GM11168 (cell line): ENCODE results near the gene ZFHX3.

Experiments
- in situ Hi-C: fragments of 300-500 bp; cut with MboI; formaldehyde crosslinking; loops from one replicate; pipeline ENCODE4 v1.12.0; 2022; ENCODE audit warnings: low sequenced_read_pairs; ENCODE audit not compliant: unreplicated experiment

The ZFHX3 gene

DNA sequence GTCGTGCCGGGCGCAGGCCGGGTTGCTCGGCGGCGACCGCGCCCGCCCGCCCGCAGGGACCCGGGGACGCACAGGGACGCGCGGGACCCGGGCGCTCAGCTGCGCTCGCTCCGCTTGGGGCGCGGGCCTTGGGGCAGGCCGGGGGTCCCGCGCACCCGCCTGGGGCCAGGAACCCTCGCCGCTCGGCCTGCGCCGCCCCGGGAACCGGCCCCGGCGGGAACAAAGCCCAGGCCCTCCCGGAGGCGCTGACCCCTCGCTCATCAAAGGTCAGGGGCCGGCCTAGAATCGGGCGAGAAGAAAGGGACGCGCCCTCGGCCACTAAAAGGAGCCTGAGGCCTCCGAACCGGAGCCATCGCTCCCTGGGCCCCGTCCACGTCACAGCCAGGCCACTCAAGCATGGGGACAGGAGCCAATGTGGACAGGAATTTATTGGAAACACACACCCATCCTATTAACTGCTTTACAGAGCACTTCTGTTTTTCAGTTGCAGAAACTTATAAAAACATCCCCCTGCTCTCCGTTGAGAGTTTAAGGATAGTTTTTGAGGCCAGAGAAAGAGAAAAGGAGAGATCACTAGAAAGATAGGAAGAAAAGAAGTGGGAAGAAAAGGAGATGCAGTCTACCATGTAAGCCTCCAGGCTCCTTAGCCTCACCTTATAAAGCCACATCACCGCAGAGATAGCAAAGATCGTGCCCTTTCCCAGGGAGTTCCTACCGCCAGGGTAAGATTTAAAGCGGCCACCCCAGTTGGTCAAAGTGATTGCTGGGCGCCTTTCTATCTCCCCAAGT is 558 bp upstream of the ZFHX3 start:
- in situ Hi-C loops = no loop called here

DNA sequence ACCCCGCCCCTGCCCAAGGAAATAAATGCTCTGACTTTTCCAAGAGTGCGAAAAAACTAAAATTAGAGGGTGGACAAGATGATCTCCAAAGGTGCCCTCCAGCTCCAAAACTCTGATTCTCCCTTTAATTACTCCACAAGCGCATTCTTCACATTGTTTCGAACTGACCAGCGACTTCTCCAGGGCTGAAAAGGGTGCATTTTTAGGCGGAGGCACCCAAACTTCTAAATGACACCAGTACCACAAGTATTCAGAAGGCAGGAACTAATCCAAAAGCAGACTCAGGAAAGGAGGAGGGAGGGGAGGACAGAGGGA is 750 bp downstream of the ZFHX3 start:
- in situ Hi-C loops = no loop called here

DNA sequence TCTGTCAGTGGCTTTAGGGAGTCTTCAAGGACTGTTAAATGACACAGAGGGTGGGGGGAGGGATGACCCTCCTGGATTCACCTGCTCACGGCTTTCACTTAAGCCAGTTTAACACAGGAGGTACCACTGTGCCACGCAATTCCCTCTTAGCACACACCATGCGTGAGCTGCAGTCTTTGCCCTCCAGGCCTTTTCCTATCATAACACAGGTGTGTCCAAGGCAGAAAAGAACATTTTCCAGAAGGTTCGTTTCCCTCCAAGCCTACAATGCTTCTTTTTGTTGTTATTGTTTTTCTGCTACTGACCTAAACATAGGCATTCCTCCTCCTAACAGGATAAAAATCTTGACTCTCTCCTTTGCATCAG is 1.1 kb downstream of the ZFHX3 start:
- in situ Hi-C loops = no loop called here

DNA sequence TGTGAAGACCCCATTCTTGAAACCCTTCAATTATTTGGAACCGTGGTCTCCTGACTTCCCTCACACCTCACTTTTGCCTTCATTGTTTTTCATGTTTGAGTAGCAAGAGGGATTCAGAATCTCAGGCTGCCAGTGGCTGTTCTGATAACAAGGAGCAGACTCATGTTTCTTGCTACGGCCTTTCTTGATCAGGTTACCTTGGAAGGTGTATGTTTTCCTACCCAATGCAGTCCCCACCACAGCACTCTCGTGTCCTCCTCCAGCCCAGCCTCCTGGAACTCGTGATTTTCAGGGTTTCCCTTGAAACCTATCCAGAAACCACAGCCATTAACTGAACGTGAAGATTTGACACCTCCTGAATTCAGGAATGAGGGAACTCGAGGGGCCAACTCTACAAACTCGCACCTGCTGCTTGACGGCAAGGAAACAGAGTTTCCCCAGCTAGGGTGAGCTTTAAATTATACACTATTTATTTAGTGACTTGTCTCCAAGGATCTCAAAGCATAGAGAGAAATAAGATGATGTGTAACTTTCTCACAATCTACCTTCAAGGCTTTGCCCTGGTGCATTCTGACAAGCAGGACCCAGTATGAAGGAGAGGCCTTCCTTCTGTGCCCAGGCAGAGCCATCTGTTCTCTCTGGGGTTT is 1.6 kb downstream of the ZFHX3 start:
- in situ Hi-C loops = no loop called here

DNA sequence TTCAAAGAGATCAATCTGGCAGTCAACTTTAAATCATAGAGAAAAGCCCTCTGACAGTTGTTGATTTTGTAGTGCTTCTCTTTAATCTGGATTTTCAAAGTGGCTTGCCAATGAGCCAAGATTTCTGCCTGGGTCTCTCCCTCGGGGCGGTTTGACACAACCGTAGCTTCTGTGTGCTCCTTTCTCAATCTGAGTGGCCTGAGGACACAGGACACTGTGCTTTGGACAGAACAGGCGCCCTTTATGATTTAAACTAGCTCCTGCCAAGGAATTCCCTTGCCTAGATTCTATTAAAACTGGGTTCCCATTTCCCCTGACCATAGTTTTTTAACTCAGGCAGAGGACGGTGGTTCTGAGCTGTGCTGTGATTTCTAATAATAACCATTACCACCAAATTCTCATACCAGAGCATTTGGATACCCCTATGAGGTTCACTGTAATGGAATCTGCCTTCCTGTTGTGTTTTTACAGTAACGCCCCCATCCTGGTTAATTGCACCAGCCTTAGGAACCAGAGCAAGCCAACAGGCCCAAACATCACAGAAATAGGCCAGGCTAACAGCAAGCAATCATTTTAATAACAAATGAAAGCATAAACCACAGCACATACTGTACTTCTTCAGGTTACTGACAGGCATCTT is 4.0 kb downstream of the ZFHX3 start:
- in situ Hi-C loops = no loop called here

DNA sequence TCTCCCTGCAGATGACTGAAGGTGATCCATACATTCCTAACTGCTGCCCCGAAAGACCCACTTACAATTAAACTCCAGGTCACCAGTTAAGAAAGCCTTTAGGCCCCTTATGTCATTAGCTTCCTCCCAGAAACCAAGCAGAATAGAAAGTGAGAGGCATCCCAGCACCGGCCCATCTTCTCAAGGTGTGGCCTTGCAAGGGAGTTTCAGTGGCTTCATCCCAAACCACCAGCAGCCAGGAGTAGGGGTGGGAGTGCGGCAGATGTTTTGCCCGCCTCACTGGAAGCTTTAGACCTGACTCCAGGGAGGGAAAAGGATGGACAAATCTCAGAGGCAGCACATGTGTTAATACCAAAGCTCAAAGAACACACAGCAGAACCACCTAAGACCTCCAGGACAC is 5.1 kb downstream of the ZFHX3 start:
- in situ Hi-C loops = no loop called here

DNA sequence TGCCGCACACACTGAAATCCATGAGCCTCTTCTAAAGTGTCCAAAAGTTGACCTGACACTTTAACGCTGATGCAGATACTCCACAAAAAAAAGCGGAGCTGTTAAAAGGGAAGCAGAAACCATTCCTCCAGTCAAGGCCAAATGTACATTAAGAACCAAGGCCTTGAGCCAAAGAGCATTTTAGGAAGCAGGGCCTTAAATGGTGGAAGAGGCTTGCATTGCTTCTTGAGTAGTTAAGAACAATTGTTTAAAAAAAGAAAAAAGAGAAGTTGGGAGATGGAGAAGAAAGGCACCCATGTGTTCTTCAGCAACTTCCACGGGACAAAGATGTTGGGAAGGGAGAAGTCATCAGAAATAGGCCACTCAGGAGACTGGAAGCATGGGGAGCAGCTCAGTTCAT is 6.3 kb downstream of the ZFHX3 start:
- in situ Hi-C loops = no loop called here

DNA sequence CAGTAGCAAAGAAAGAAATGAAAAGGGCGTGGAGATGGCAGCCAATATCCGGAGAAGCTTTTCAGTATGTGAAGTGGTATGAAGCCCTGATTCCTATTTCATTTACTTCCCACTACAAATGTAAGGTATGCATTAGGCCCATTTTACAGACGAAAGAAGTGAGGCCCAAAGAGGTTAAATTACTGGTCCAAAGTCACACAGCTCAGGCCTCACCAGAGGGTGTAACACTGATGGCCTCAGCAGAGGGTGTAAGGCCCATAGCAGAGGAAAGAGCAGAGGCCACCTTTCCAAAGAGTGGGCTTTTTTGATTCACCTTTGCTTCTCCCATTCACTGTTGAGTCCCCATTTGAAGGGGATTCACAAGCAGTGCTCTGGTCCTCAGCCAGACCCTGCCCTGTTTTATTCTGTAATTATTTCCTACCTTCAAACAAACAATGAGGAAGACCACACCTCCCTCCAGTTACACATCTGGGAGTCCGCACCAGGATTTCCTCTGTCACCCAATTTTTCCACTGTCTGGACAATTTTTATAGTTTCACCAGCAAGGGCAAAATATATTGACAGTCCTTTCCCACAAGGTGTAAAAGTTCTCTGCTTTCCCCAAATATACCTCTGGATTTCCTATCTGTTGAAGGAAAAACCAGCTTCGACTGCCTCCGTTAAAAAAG is 7.1 kb downstream of the ZFHX3 start:
- in situ Hi-C loops = no loop called here

DNA sequence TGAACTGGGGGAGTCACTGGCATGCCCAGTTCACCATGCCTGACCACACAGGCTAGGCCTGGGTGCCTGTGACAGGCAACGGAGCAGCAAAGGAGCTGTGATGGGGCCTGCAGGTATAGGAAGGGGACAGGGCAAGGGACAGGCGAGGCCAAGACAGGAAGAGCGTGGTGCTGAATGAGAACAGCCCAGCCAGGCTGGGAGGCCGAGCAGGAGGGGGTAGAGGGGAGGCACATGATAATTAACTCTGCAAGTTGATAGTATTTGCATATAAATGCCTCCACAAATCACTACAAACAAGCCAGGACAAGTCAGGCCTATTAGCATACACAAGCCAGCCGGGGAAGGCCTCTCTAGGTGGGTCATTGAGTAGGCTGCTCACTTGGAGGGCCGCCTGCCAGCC is 7.8 kb downstream of the ZFHX3 start:
- in situ Hi-C loops = no loop called here

DNA sequence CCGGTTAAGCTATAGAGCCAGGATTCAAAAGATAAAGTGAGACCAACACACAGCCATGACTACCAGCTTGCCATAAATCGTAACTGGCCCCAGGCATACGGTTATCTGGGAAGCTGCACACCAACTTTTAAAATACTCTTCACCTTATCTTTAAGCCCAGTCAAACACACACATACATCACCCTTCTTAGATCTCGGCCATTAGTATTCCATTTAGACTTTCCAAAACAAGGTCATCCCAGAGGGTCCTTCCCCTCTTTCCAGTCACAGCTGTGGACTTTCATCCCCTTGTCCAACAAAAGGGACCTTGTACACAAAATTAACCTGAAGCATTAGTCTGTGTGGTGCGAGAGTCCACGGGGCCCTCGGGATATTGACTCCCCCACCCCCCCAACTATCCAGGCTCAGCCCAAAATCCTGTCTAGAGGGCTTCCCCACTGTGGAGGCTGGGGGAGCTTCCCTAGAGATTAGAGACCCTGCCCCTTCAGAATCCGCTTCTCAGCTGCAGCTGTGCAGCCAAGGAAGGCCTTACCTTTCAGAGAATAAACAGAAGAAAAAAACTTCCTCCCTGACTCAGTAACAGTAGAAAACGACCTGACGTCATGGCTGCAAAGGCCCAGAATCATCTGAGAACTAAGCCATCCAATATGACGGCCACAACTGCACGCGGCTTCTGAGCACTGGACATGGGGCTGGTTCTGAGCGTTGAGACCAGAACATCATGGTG is 9.9 kb downstream of the ZFHX3 start:
- in situ Hi-C loops = no loop called here

DNA sequence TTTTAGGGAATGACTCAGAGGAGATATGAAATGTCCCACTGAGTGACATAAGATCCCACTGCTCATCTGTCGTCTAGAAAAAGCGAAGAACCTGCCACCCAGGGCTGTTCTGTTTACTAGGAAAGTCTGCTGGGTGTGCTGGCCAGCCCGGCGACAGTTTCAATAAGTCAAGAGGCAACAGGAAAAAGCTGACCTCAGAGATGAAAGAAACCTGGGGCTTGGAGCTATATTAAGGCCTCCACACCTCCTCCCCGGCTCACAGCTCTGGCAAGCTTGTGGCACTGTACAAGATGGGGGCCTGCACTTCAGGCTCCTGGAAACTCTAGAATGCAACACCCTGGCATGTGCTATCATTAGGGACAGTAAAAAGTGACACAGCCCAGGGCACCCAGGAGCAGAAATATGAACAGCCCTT is 10.6 kb downstream of the ZFHX3 start:
- in situ Hi-C loops = no loop called here

DNA sequence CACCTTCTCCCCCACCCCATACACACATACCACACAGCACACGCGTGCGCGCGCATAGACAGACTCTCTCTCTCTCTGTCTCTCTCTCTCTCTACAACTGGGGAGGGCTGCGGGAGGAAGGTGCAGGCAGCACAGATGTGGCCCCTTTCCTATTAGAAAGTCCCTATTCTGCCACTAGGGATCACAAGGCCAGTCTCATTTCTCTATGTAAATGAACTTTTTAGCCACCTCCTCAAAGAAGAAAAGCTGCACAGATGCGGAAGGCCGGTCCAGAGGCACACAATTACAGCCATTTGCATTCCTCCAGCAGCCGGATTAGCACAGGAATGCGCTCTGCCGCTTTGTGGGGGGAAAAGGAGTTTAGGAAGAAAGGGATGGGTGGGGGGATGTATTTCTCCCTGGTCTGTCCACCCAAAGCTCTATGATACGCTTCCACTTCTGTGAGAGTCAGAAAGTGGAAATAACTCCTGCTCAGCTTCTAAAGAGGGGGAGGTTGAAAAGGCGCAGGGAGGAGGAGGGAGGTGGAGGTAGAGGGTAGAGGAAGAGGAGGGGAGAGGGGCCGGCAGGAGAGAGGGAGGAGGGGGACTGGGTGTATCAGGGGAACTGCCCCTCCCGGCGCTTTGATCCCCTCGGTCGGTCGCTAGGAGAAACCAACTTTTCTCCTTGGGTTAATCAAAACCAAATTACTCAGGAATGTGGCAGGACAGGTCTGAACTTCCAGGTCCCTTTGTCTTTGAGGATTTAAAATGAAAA is 11.7 kb downstream of the ZFHX3 start:
- in situ Hi-C loops = no loop called here

DNA sequence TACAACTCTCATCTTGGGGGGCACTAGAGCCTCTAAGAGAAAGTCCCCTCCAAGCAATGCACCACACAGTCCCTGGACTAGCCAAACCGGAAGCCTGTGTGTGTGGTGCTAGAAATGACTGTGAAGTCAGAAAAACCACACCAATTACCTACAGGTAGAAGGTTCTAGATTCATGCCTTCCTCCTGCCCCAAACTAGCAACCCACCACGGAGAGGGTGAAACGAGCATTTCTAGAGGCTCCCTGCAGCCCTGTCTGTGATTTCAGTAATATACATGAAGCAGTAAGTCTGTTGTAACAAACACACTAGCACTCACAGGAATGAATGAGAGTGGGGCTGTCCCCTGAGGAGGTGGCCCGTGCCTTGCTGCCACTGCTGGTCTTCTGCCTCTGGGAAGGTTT is 13.6 kb downstream of the ZFHX3 start:
- in situ Hi-C loops = no loop called here

DNA sequence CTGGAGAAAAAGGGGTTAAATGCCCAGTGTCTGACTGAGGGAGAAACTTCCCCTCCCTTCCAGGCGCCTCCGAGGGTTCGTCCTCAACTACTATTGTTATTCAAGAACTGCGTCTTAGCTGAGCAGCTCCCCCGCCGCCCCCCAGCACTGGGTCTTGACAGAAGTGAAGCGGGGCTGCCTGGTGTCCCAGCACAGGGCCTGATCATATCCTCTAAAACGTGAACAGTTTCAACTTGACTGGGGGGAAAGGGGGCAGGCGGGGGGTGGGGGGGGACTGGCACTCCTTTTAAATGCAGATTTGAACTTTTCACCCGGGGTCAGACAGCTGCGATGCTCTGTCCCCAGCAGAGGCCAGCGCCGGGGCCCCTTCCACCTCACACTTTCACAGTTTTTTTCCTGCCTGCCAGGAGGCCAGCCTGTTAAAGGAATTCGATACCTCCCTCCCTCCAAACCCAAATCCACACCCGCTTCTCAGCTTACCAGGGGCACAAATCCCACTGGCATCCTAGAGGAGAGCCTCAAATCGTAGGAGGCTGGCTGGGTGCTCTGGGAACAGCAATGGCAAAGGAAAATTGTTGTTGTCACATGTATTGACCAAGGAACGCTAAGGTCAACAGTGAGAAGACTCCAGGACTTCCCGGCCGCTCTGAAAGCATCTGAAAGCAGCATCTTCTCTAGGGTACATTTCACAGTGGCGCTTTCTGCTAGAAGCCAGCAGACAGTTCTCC is 14.5 kb downstream of the ZFHX3 start:
- in situ Hi-C loops = no loop called here

DNA sequence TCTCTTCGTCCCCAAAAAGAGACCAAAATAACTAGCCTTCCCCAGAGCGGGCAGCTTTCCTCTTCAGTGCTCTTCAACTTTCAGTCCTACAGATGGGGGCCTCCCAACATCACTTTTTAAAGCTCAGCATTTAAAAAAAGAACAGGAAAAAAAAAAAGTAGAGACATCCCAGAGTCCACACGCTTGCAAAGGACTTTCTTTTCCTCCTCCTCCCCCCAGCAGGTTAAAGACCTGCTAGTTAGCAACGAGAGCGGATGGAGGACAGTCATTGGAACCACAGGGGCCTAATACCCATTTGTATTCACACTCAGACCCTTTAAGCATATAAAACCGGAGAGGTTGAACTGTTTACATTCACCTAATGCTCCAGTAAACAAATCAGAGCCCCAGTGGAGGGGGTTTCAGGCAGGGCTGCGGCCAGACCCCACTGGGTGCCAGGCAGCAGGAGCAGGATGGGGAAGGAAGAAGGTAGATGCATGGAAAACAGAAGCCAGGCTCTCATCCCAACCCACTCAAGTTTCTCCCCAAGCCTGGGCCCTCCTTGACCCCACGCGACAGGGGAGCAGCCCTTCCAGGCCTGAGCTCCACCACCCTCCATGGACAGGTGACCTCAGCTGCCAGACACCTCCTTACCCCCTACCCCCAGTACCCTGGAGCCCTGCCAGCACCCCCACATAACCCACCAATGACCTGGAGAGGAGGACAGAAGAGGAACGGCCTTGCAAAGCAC is 15.2 kb downstream of the ZFHX3 start:
- in situ Hi-C loops = no loop called here

DNA sequence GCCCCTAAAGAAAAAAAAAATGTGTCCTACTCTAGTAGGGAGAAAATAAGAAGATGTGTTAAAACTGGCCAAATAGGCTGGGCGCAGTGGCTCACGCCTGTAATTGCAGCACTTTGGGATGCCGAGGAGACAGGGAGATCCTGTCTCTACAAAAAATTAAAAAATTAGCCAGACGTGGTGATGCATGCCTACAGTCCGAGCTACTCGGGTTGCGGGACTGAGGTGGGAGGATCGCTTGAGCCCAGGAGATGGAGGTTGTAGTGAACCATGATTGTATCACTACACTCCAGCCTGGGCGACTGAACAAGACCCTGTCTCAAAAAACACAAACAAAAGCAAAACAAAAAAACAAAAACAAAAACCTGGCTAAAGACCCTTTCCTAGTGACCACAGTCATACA is 15.9 kb downstream of the ZFHX3 start:
- in situ Hi-C loops = no loop called here

DNA sequence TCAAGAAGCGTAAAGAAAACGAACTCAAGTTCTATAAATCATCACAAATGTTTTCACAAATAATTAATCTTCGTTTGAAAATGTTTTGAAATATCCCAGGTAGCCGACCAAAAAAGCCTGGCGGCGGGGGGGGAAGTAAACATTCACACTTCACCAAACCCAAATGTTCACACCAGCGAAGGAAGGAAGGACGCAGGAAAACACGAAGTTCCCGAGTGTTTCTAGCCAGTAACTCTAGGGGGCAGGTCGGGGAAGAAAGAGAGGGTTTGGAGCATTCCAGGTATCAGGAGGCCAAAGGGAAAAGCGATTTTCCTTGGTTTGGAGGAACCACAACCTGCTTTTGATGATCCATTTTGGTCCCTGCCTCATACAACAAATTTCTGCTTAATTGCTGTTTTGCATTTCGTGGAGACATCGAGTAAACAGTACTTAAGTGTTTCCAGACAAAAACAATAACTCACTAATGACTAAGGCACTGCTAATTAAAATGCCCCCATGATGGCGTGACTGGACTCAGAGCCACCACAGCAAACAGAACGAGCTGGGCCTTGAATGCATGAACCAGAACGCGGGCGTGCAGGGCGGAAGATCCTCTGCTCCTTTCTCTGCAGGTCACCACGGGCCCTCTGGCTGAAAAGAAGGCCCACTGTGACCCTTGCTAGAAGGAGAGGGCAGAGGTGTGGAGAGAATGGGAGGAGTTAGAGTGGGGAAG is 16.6 kb downstream of the ZFHX3 start:
- in situ Hi-C loops = no loop called here

DNA sequence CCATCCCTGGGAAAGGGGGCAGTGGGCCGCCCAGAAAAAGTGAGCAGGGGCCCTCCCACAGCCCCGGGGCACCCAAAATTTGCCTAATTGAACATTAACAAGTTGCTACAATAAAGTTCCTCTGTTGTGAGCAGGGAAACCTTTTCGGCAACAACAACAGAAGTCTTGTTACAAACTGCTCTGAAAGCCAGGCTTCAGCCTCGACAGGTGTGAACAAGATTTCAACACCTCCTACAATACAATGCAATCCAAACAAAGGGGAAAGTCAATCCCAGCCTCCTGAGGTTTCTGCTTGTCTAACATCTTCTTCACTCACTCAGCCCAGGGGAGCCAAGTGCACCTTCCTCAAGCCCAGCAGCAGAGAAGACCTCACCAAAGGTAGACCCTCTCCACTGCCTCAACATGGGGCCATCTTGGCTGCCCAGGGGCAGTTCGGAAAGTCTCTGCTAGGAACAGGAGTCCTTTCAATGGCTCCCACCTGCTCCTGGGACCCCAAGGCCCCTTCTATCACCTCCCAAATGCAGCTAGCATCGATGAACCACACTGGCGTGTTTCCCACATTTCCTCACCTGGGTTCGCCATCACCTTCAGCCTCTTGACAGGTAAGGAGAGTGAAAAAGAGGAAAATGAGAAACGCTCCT is 19.1 kb downstream of the ZFHX3 start:
- in situ Hi-C loops = no loop called here
